Measurements from ENCODE around the gene AMBP. TPM values are rescaled to one million over a fixed set of nuclear protein-coding genes. Genes with fewer than 3 reads are reported as not detected.

The AMBP gene
- total and polyA plus RNA-seq, 2 of the 13 experiments (the other 11 are each of a cell fraction or from before 2014, with no cell fraction given): 1,510 to 2,580 TPM

- TF ChIP-seq ZBTB14 (CRISPR knock-in tag; IDR thresholded peaks at IDR 0.05): no peak
- TF ChIP-seq ZSCAN20 (CRISPR knock-in tag; IDR thresholded peaks at IDR 0.05; ENCODE audit: borderline replicate concordance): no peak
- no peak for TF ChIP-seq ZNF816 (CRISPR knock-in tag; IDR thresholded peaks at IDR 0.05; ENCODE audit: borderline replicate concordance)
- TF ChIP-seq SYNCRIP (IDR thresholded peaks at IDR 0.05; ENCODE audit: insufficient read depth, low read depth, low read length): no peak
- peak; percentile 75 for TF ChIP-seq POLR2G (IDR thresholded peaks at IDR 0.05; ENCODE audit: low read depth, low read length)
- TF ChIP-seq JUND (CRISPR knock-in tag; IDR thresholded peaks at IDR 0.05): no peak
- TF ChIP-seq THAP9 (CRISPR knock-in tag; IDR thresholded peaks at IDR 0.05; ENCODE audit: borderline replicate concordance): no peak
- TF ChIP-seq ZNF138 (CRISPR knock-in tag; IDR thresholded peaks at IDR 0.05; ENCODE audit: low read depth): no peak
- no peak for TF ChIP-seq PHF5A (CRISPR knock-in tag; IDR thresholded peaks at IDR 0.05; ENCODE audit: low read depth, unreplicated experiment)
- TF ChIP-seq REXO4 (CRISPR knock-in tag; IDR thresholded peaks at IDR 0.05; ENCODE audit: borderline replicate concordance): no peak
- TF ChIP-seq KDM5B (CRISPR knock-in tag; IDR thresholded peaks at IDR 0.05; ENCODE audit: borderline replicate concordance): no peak; the same call in 1 of the 2 replicates
- TF ChIP-seq HOXA3 (CRISPR knock-in tag; IDR thresholded peaks at IDR 0.05): peak; percentile 69
- no peak; the same call in 1 of the 2 replicates for TF ChIP-seq AHR (CRISPR knock-in tag; IDR thresholded peaks at IDR 0.05)
- no peak for TF ChIP-seq ZNF10 (CRISPR knock-in tag; IDR thresholded peaks at IDR 0.05; ENCODE audit: borderline replicate concordance, low read depth)
- peak; percentile 76 for TF ChIP-seq HHEX (CRISPR knock-in tag; IDR thresholded peaks at IDR 0.05)
- peak; percentile 16; the same call in 1 of the 2 replicates for TF ChIP-seq ZNF7 (CRISPR knock-in tag; IDR thresholded peaks at IDR 0.05)
- TF ChIP-seq SMAD1 (CRISPR knock-in tag; IDR thresholded peaks at IDR 0.05; ENCODE audit: borderline replicate concordance, low read depth): no peak
- no peak for TF ChIP-seq HOXA7 (CRISPR knock-in tag; IDR thresholded peaks at IDR 0.05)
- TF ChIP-seq FOXA3 (CRISPR knock-in tag; IDR thresholded peaks at IDR 0.05): peak; percentile 93
- peak; percentile 37; the same call in 1 of the 2 replicates for TF ChIP-seq ZNF430 (CRISPR knock-in tag; IDR thresholded peaks at IDR 0.05)
- no peak for TF ChIP-seq ZNF256 (CRISPR knock-in tag; conservative IDR thresholded peaks at IDR 0.05)
- peak; percentile 17; the same call in 1 of the 2 replicates for TF ChIP-seq NFKBIZ (CRISPR knock-in tag; IDR thresholded peaks at IDR 0.05)
- peak; percentile 72; the same call in 1 of the 2 replicates for TF ChIP-seq THAP11 (CRISPR knock-in tag; IDR thresholded peaks at IDR 0.05)
- TF ChIP-seq CAMTA2 (CRISPR knock-in tag; IDR thresholded peaks at IDR 0.05; ENCODE audit: borderline replicate concordance): no peak
- no peak for TF ChIP-seq EEA1 (CRISPR knock-in tag; IDR thresholded peaks at IDR 0.05; ENCODE audit: borderline replicate concordance)
- no peak for TF ChIP-seq SMAD9 (CRISPR knock-in tag; IDR thresholded peaks at IDR 0.05)
- no peak for TF ChIP-seq MAFG (CRISPR knock-in tag; IDR thresholded peaks at IDR 0.05)
- no peak for TF ChIP-seq ZNF383 (CRISPR knock-in tag; IDR thresholded peaks at IDR 0.05; ENCODE audit: borderline replicate concordance)
- peak; percentile 58 for TF ChIP-seq ZNF709 (CRISPR knock-in tag; IDR thresholded peaks at IDR 0.05)
Observed at GRCh38 chr9:114080773-114081440, 2.8 kb upstream of the AMBP start (continued).
